GM18907 (cell line): Measurements from ENCODE around the gene UCHL1.
"Not testable (repeated sequence)": the region's sequence is repeated elsewhere in the genome, so short reads cannot be mapped to it uniquely, and the experiment has no call there.

Source experiments
- ATAC-seq: cut with Tn5 transposase; IDR thresholded peaks from one replicate; pipeline ENCODE4 v1.9.1; 2021; ENCODE audit warnings: mild to moderate bottlenecking, moderate library complexity; ENCODE audit not compliant: unreplicated experiment

Gene UCHL1

GRCh38 chr4:41236032-41236431 is 20.7 kb upstream of the UCHL1 start:
- ATAC-seq = no peak

GRCh38 chr4:41236508-41236907 is 20.2 kb upstream of the UCHL1 start:
- no peak for ATAC-seq

GRCh38 chr4:41241919-41242318 is 14.8 kb upstream of the UCHL1 start:
- ATAC-seq = no peak

GRCh38 chr4:41245983-41246382 is 10.7 kb upstream of the UCHL1 start:
- no peak for ATAC-seq

GRCh38 chr4:41256131-41256739 is 493 bp upstream of the UCHL1 start:
- no peak for ATAC-seq

- ATAC-seq = peak; percentile 67
Observed at GRCh38 chr4:41257257-41257901, 651 bp downstream of the UCHL1 start.

GRCh38 chr4:41257906-41258305 is 1.2 kb downstream of the UCHL1 start:
- no peak for ATAC-seq

- ATAC-seq = no peak
Observed at GRCh38 chr4:41258783-41259182, 2.1 kb downstream of the UCHL1 start.

- ATAC-seq = no peak
Observed at GRCh38 chr4:41260116-41260733, 3.5 kb downstream of the UCHL1 start.

GRCh38 chr4:41262198-41262597 is 5.5 kb downstream of the UCHL1 start:
- ATAC-seq = no peak

GRCh38 chr4:41264212-41264611 is 7.5 kb downstream of the UCHL1 start:
- no peak for ATAC-seq

- ATAC-seq = no peak
Observed at GRCh38 chr4:41267997-41268396, 11.3 kb downstream of the UCHL1 start.

GRCh38 chr4:41268721-41269517 is 12.2 kb downstream of the UCHL1 start:
- ATAC-seq = no peak

GRCh38 chr4:41269682-41270081 is 13.0 kb downstream of the UCHL1 start:
- no peak for ATAC-seq

GRCh38 chr4:41275931-41276330 is 19.2 kb downstream of the UCHL1 start:
- ATAC-seq = not testable (repeated sequence)

- ATAC-seq = no peak
Observed at GRCh38 chr4:41280010-41280409, 23.3 kb downstream of the UCHL1 start.

GRCh38 chr4:41281038-41281634 is 24.4 kb downstream of the UCHL1 start:
- ATAC-seq = peak; percentile 96

GRCh38 chr4:41282366-41282765 is 25.6 kb downstream of the UCHL1 start:
- no peak for ATAC-seq

- ATAC-seq = no peak
Observed at GRCh38 chr4:41285202-41285863, 28.6 kb downstream of the UCHL1 start.

GRCh38 chr4:41285864-41286235 is 29.1 kb downstream of the UCHL1 start:
- ATAC-seq = no peak

- ATAC-seq = no peak
Observed at GRCh38 chr4:41287005-41287404, 30.3 kb downstream of the UCHL1 start.
